Neural progenitor cell (in vitro differentiated cells): ENCODE data around the gene SPATC1L. TPM values are rescaled to one million over a fixed set of nuclear protein-coding genes. Genes with fewer than 3 reads are reported as not detected.

Source experiments
- DNase-seq: peaks from one replicate; pipeline ENCODE4 v3.0.0-alpha.2; 2016; ENCODE audit warnings: low spot score
- H2AFZ ChIP-seq: fragments of 200-600 bp; sonication (generic); replicated peaks from 2 replicates; pipeline ENCODE4 v1.6.1; 2016; ENCODE audit warnings: antibody characterized with exemption
- H3F3A ChIP-seq: fragments of 200-600 bp; sonication (generic); 2 replicates; pipeline ENCODE4 v1.6.1; 2016; ENCODE audit warnings: antibody characterized with exemption, low read depth
- H3K27ac ChIP-seq: fragments of 200-600 bp; sonication (generic); 2 replicates; pipeline ENCODE4 v1.5.1; 2016; ENCODE audit warnings: mild to moderate bottlenecking
- H3K27me3 ChIP-seq: fragments of 200-600 bp; sonication (generic); 2 replicates; pipeline ENCODE4 v1.6.1; 2016; ENCODE audit warnings: mild to moderate bottlenecking, moderate library complexity
- H3K36me3 ChIP-seq: fragments of 200-600 bp; sonication (generic); 2 replicates; pipeline ENCODE4 v1.5.1; 2016
- H3K4me1 ChIP-seq: fragments of 200-600 bp; sonication (generic); 2 replicates; pipeline ENCODE4 v1.6.1; 2016; ENCODE audit warnings: mixed run types
- H3K4me2 ChIP-seq: fragments of 200-600 bp; sonication (generic); 2 replicates; pipeline ENCODE4 v1.6.1; 2016
- H3K4me3 ChIP-seq: fragments of 200-600 bp; sonication (generic); 2 replicates; pipeline ENCODE4 v1.5.1; 2016
- H3K79me2 ChIP-seq: fragments of 200-600 bp; sonication (generic); 2 replicates; pipeline ENCODE4 v1.6.1; 2016; ENCODE audit warnings: low read depth
- H3K9ac ChIP-seq: fragments of 200-600 bp; sonication (generic); 2 replicates; pipeline ENCODE4 v1.6.1; 2016
- H3K9me3 ChIP-seq: fragments of 200-600 bp; sonication (generic); 2 replicates; pipeline ENCODE4 v1.5.1; 2016; ENCODE audit warnings: low read depth
- H4K20me1 ChIP-seq: fragments of 200-600 bp; sonication (generic); 2 replicates; pipeline ENCODE4 v1.6.1; 2016; ENCODE audit warnings: low read depth
- H3K27ac Mint-ChIP-seq: 3 replicates; pipeline ENCODE4 v1.8.0; 2021; ENCODE audit warnings: mixed read lengths
- H3K27me3 Mint-ChIP-seq: 2 replicates; pipeline ENCODE4 v1.8.0; 2022; ENCODE audit warnings: low read depth, mild to moderate bottlenecking, inconsistent platforms, moderate library complexity, mixed read lengths; ENCODE audit not compliant: insufficient read depth
- H3K36me3 Mint-ChIP-seq: 3 replicates; pipeline ENCODE4 v1.8.0; 2021; ENCODE audit warnings: mixed read lengths
- H3K4me1 Mint-ChIP-seq: 3 replicates; pipeline ENCODE4 v1.8.0; 2021; ENCODE audit warnings: mixed read lengths
- H3K4me3 Mint-ChIP-seq: 3 replicates; pipeline ENCODE4 v1.8.0; 2021; ENCODE audit warnings: mild to moderate bottlenecking, moderate library complexity, mixed read lengths
- H3K9me3 Mint-ChIP-seq: 3 replicates; pipeline ENCODE4 v1.8.0; 2020; ENCODE audit warnings: mixed read lengths
- EZH2 ChIP-seq: fragments of 200-600 bp; sonication (generic); IDR thresholded peaks from 2 replicates; pipeline ENCODE4 v1.6.1; 2017; ENCODE audit warnings: antibody characterized with exemption, mild to moderate bottlenecking, moderate library complexity
- EZH2phosphoT487 ChIP-seq: fragments of 200-600 bp; sonication (generic); IDR thresholded peaks from 2 replicates; pipeline ENCODE4 v1.6.1; 2017; ENCODE audit warnings: antibody characterized with exemption
- total RNA-seq: library from RNA; depleted of rRNA; stranded (reverse); fragments of >200 nt; gene quantifications from 2 replicates; pipeline ENCODE4 v1.2.3, GENCODE V29; 2015; ENCODE audit warnings: low replicate concordance
- TF ChIP-seq, protein P1 (sequence below): fragments of 200-600 bp; sonication (generic); IDR thresholded peaks from 2 replicates; pipeline ENCODE4 v1.5.1; 2017; ENCODE audit warnings: antibody characterized with exemption, mild to moderate bottlenecking

SPATC1L gene
- total RNA-seq, 1 donor from 2014 or later, result 5.1 TPM

DNA sequence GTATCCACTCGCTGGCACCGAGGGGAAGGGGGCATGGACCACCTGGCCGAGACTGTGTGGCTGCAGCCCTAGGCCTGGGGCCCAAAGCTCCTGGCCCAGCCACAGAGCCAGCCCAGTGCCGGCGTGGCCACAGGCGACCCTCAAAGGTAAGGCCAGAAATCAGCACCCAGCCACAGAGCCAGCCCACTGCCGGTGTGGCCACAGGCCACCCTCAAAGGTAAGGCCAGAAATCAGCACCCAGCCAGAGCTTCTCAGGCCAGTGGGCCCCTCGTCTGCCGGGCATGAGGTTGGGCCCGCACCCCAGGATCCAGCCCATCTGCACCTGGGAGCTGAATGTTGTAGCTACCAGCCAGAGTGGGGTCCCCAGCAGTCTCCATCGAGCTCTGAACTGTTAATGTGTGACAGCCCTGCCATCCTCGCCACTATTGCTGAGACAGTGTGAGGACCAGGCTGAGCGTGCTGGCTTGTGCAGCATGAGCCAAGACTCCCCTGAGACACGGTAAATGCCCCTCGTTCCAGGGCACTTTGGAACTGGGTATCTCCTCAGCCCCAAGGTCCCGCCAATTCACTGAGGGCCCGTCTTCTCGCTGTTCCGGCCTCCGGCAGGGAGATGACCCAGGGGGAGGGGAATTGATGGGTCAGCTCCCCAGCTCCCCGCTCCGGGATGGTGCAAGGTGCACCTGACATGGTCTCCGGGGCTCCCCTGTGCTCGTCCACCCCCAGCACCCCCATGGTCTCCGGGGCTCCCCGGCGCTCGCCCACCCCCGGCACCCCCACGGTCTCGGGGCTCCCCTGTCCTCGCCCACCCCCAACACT, 24.2 kb downstream of the SPATC1L start:
- H3K4me2 ChIP-seq, result no peak overlapping the region
- no peaks in the 10 kb centered on the region for H3K27me3 ChIP-seq
- H3K4me1 ChIP-seq, result no peaks in the 10 kb centered on the region
- H3K4me1 Mint-ChIP-seq, result peaks cover 9% of the 10 kb centered on the region
- peaks cover 3% of the 10 kb centered on the region for H3F3A ChIP-seq
- no peaks in the 10 kb centered on the region for H3K79me2 ChIP-seq
- no peak overlapping the region for H3K27ac ChIP-seq
- H3K9me3 ChIP-seq, result no peaks in the 10 kb centered on the region
- TF ChIP-seq, protein P1, sequence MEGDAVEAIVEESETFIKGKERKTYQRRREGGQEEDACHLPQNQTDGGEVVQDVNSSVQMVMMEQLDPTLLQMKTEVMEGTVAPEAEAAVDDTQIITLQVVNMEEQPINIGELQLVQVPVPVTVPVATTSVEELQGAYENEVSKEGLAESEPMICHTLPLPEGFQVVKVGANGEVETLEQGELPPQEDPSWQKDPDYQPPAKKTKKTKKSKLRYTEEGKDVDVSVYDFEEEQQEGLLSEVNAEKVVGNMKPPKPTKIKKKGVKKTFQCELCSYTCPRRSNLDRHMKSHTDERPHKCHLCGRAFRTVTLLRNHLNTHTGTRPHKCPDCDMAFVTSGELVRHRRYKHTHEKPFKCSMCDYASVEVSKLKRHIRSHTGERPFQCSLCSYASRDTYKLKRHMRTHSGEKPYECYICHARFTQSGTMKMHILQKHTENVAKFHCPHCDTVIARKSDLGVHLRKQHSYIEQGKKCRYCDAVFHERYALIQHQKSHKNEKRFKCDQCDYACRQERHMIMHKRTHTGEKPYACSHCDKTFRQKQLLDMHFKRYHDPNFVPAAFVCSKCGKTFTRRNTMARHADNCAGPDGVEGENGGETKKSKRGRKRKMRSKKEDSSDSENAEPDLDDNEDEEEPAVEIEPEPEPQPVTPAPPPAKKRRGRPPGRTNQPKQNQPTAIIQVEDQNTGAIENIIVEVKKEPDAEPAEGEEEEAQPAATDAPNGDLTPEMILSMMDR, result no peak
- TF ChIP-seq EZH2phosphoT487 (no peak), EZH2 (no peak)
- DNase-seq, result peak; percentile 0
- no peak overlapping the region for H3K9ac ChIP-seq
- H2AFZ ChIP-seq, result no peak overlapping the region
- H3K36me3 Mint-ChIP-seq, result peaks cover 9% of the 10 kb centered on the region
- no peak overlapping the region for H3K27ac Mint-ChIP-seq
- H3K27me3 Mint-ChIP-seq, result peaks cover 6% of the 10 kb centered on the region
- no peak overlapping the region for H3K4me3 Mint-ChIP-seq
- H4K20me1 ChIP-seq, result no peaks in the 10 kb centered on the region
- H3K9me3 Mint-ChIP-seq, result peaks cover 7% of the 10 kb centered on the region
- H3K36me3 ChIP-seq, result no peaks in the 10 kb centered on the region
- H3K4me3 ChIP-seq, result no peak overlapping the region

DNA sequence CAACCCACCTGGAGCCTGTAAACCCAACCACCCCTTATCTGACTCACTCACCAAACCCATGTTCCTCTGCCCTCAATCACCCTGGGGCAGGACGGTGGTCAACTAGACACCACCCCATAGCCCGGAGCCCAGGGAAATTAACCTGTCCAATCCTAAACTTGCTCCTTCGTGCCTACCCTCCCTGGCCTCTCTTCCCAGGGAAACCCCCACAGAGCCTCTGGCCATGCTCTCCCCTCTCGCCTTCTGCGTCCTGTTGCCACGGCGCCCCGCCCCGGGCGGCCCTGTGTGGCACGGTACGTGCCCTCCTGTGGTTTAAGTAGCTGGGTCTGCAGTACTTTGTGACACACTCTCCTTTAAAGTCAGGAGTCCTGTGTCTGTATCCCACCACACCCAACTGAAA, 24.9 kb downstream of the SPATC1L start:
- no peak for TF ChIP-seq EZH2
- TF ChIP-seq, protein P1, result no peak
- no peak for TF ChIP-seq EZH2phosphoT487
- Histone ChIP-seq H3K27me3 (no peaks in the 10 kb centered on the region), H3K4me3 (no peak overlapping the region), H3K79me2 (no peaks in the 10 kb centered on the region), H3K9me3 (no peaks in the 10 kb centered on the region), H4K20me1 (no peaks in the 10 kb centered on the region), H3K27ac (no peak overlapping the region), H2AFZ (no peak overlapping the region), H3K4me2 (no peak overlapping the region), H3F3A (peaks cover 3% of the 10 kb centered on the region), H3K9ac (no peak overlapping the region), H3K4me1 (no peaks in the 10 kb centered on the region), H3K36me3 (no peaks in the 10 kb centered on the region)
- Mint-ChIP-seq H3K27me3 (peaks cover 6% of the 10 kb centered on the region), H3K9me3 (peaks cover 7% of the 10 kb centered on the region), H3K4me1 (peaks cover 9% of the 10 kb centered on the region), H3K36me3 (peaks cover 9% of the 10 kb centered on the region), H3K4me3 (no peak overlapping the region), H3K27ac (peak overlapping the region; percentile 50)
- peak; percentile 1 for DNase-seq

GRCh38 chr21:46158666-46159300, 25.5 kb downstream of the SPATC1L start:
- Histone ChIP-seq H3K9ac (no peak overlapping the region), H3K4me3 (no peak overlapping the region), H3K36me3 (no peaks in the 10 kb centered on the region), H3K4me2 (no peak overlapping the region), H3K9me3 (no peaks in the 10 kb centered on the region), H3K27ac (no peak overlapping the region), H3K4me1 (peaks cover under 1% of the 10 kb centered on the region), H3K79me2 (no peaks in the 10 kb centered on the region), H3F3A (peaks cover 3% of the 10 kb centered on the region), H2AFZ (no peak overlapping the region), H4K20me1 (no peaks in the 10 kb centered on the region), H3K27me3 (no peaks in the 10 kb centered on the region)
- no peak for DNase-seq
- TF ChIP-seq, protein P1, result no peak
- no peak for TF ChIP-seq EZH2phosphoT487
- no peak for TF ChIP-seq EZH2
- Mint-ChIP-seq H3K27me3 (peaks cover 6% of the 10 kb centered on the region), H3K4me1 (peaks cover 9% of the 10 kb centered on the region), H3K36me3 (peaks cover 8% of the 10 kb centered on the region), H3K4me3 (no peak overlapping the region), H3K27ac (peak overlapping the region; percentile 74), H3K9me3 (peaks cover 7% of the 10 kb centered on the region)
